Activated T-cell treated with anti-CD3 and anti-CD28 coated beads, Interleukin-2, amount 50 U/mL, for 72 hours (primary cell): ENCODE results near the gene COLEC12. TPM values are rescaled to one million over a fixed set of nuclear protein-coding genes. Genes with fewer than 3 reads are reported as not detected.

ENCODE experiments used
- ATAC-seq, 2 donors: fragments of 150-1000 bp; cut with Tn5 transposase; replicated peaks in 1 of 2; 2 replicates each; pipeline ENCODE4 v1.10.0; 2021; ENCODE audit warnings: moderate library complexity in 2 of 2, mild to moderate bottlenecking in 1 of 2
- DNase-seq, 2 donors: peaks; one replicate each; pipeline ENCODE4 v3.0.0; 2021 to 2022; ENCODE audit warnings: mixed read lengths in 1 of 2
- H3K27ac Mint-ChIP-seq: one replicate; pipeline ENCODE4 v1.8.0; 2022; ENCODE audit warnings: mild to moderate bottlenecking, moderate library complexity, mixed read lengths
- H3K27me3 Mint-ChIP-seq: one replicate; pipeline ENCODE4 v1.8.0; 2022; ENCODE audit warnings: low read depth, mixed read lengths
- H3K36me3 Mint-ChIP-seq, 2 donors: one replicate each; pipeline ENCODE4 v1.8.0; 2022; ENCODE audit warnings: mixed read lengths in 2 of 2, mild to moderate bottlenecking in 1 of 2; ENCODE audit not compliant: insufficient read depth in 2 of 2
- H3K4me1 Mint-ChIP-seq: one replicate; pipeline ENCODE4 v1.8.0; 2022; ENCODE audit warnings: low read depth, mixed read lengths
- H3K4me3 Mint-ChIP-seq, 2 donors: one replicate each; pipeline ENCODE4 v1.8.0; 2022; ENCODE audit warnings: mild to moderate bottlenecking in 2 of 2, mixed read lengths in 2 of 2, moderate library complexity in 2 of 2
- H3K9me3 Mint-ChIP-seq, 2 donors: one replicate each; pipeline ENCODE4 v1.8.0; 2022; ENCODE audit warnings: mixed read lengths in 2 of 2
- total RNA-seq, 2 donors: library from RNA; stranded (reverse); gene quantifications; one replicate each; pipeline ENCODE4 v1.2.3, GENCODE V29; 2022

COLEC12 gene
- total RNA-seq, 2 donors from 2014 or later, result 0.05 TPM; not detected in 1

GRCh38 chr18:459814-460593 is 40.5 kb downstream of the COLEC12 start:
- Mint-ChIP-seq H3K36me3 (peaks cover 0 to 3% of the 10 kb centered on the region in 2 donors), H3K4me3 (no peak overlapping the region), H3K27ac (no peak overlapping the region), H3K9me3 (peaks cover 3% of the 10 kb centered on the region in 2 donors), H3K4me1 (peaks cover 5% of the 10 kb centered on the region), H3K27me3 (peaks cover 17% of the 10 kb centered on the region)
- ATAC-seq, result no peak
- no peak for DNase-seq

GRCh38 chr18:457521-458412 is 42.7 kb downstream of the COLEC12 start:
- H3K9me3 Mint-ChIP-seq, result peaks cover 4 to 8% of the 10 kb centered on the region in 2 donors
- no peak overlapping the region for H3K27ac Mint-ChIP-seq
- H3K36me3 Mint-ChIP-seq, result peaks cover 2 to 3% of the 10 kb centered on the region in 2 donors
- H3K4me3 Mint-ChIP-seq, result no peak overlapping the region
- H3K4me1 Mint-ChIP-seq, result no peaks in the 10 kb centered on the region
- H3K27me3 Mint-ChIP-seq, result no peaks in the 10 kb centered on the region
- ATAC-seq, result no peak
- DNase-seq, result no peak

GRCh38 chr18:457140-457519 is 43.4 kb downstream of the COLEC12 start:
- no peaks in the 10 kb centered on the region for H3K4me1 Mint-ChIP-seq
- peaks cover 2 to 3% of the 10 kb centered on the region in 2 donors for H3K36me3 Mint-ChIP-seq
- no peak for ATAC-seq
- no peak for DNase-seq
- H3K27ac Mint-ChIP-seq, result no peak overlapping the region
- peaks cover 4 to 8% of the 10 kb centered on the region in 2 donors for H3K9me3 Mint-ChIP-seq
- H3K27me3 Mint-ChIP-seq, result no peaks in the 10 kb centered on the region
- H3K4me3 Mint-ChIP-seq, result no peak overlapping the region

- ATAC-seq (no peak), DNase-seq (no peak)
- peaks cover 4 to 8% of the 10 kb centered on the region in 2 donors for H3K9me3 Mint-ChIP-seq
- H3K4me1 Mint-ChIP-seq, result no peaks in the 10 kb centered on the region
- no peak overlapping the region for H3K27ac Mint-ChIP-seq
- H3K27me3 Mint-ChIP-seq, result no peaks in the 10 kb centered on the region
- no peak overlapping the region for H3K4me3 Mint-ChIP-seq
- H3K36me3 Mint-ChIP-seq, result peaks cover 1 to 2% of the 10 kb centered on the region in 2 donors
Measured at GRCh38 chr18:456361-457139, 44.0 kb downstream of the COLEC12 start.

GRCh38 chr18:453400-453799 is 47.1 kb downstream of the COLEC12 start:
- H3K27me3 Mint-ChIP-seq, result no peaks in the 10 kb centered on the region
- peaks cover 0 to 2% of the 10 kb centered on the region in 2 donors for H3K36me3 Mint-ChIP-seq
- ATAC-seq, result no peak

GRCh38 chr18:452816-453215 is 47.7 kb downstream of the COLEC12 start:
- H3K4me1 Mint-ChIP-seq, result no peaks in the 10 kb centered on the region
- H3K27ac Mint-ChIP-seq, result no peak overlapping the region
- ATAC-seq (no peak), DNase-seq (no peak)
- peaks cover under 1% of the 10 kb centered on the region for H3K27me3 Mint-ChIP-seq
- peaks cover 0 to 2% of the 10 kb centered on the region in 2 donors for H3K36me3 Mint-ChIP-seq
- H3K4me3 Mint-ChIP-seq, result no peak overlapping the region
- H3K9me3 Mint-ChIP-seq, result peaks cover 5 to 13% of the 10 kb centered on the region in 2 donors

More at GRCh38 chr18:453400-453799, 47.1 kb downstream of the COLEC12 start:
- H3K4me1 Mint-ChIP-seq, result no peaks in the 10 kb centered on the region
- no peak overlapping the region for H3K27ac Mint-ChIP-seq
- no peak overlapping the region for H3K4me3 Mint-ChIP-seq
- H3K9me3 Mint-ChIP-seq, result peaks cover 5 to 13% of the 10 kb centered on the region in 2 donors
- no peak for DNase-seq

- Mint-ChIP-seq H3K4me1 (no peaks in the 10 kb centered on the region), H3K4me3 (no peak overlapping the region), H3K27ac (no peak overlapping the region), H3K9me3 (peaks cover 4 to 12% of the 10 kb centered on the region in 2 donors), H3K36me3 (peaks cover 0 to 2% of the 10 kb centered on the region in 2 donors), H3K27me3 (peaks cover 11% of the 10 kb centered on the region)
- DNase-seq (no peak), ATAC-seq (no peak)
Measured at GRCh38 chr18:449374-449773, 51.1 kb downstream of the COLEC12 start.

GRCh38 chr18:448116-448790 is 52.2 kb downstream of the COLEC12 start:
- ATAC-seq, result no peak

GRCh38 chr18:446941-447560 is 53.5 kb downstream of the COLEC12 start:
- Mint-ChIP-seq H3K4me1 (no peaks in the 10 kb centered on the region), H3K27me3 (peaks cover 11% of the 10 kb centered on the region), H3K36me3 (no peaks in the 10 kb centered on the region), H3K27ac (no peak overlapping the region), H3K9me3 (peaks cover 4 to 9% of the 10 kb centered on the region in 2 donors), H3K4me3 (no peak overlapping the region)
- ATAC-seq (no peak), DNase-seq (no peak)

More at GRCh38 chr18:448116-448790, 52.2 kb downstream of the COLEC12 start:
- no peak for DNase-seq
- Mint-ChIP-seq H3K4me1 (no peaks in the 10 kb centered on the region), H3K9me3 (peaks cover 4 to 9% of the 10 kb centered on the region in 2 donors), H3K4me3 (no peak overlapping the region), H3K36me3 (no peaks in the 10 kb centered on the region), H3K27ac (no peak overlapping the region), H3K27me3 (peaks cover 11% of the 10 kb centered on the region)

GRCh38 chr18:445055-445454 is 55.4 kb downstream of the COLEC12 start:
- Mint-ChIP-seq H3K9me3 (no peaks in the 10 kb centered on the region), H3K4me1 (no peaks in the 10 kb centered on the region), H3K27ac (no peak overlapping the region), H3K27me3 (peaks cover 11% of the 10 kb centered on the region), H3K36me3 (no peaks in the 10 kb centered on the region), H3K4me3 (no peak overlapping the region)
- DNase-seq (no peak), ATAC-seq (no peak)

- no peak for DNase-seq
- ATAC-seq, result no peak
- no peaks in the 10 kb centered on the region for H3K9me3 Mint-ChIP-seq
- no peaks in the 10 kb centered on the region for H3K36me3 Mint-ChIP-seq
- no peak overlapping the region for H3K27ac Mint-ChIP-seq
- no peaks in the 10 kb centered on the region for H3K27me3 Mint-ChIP-seq
- H3K4me1 Mint-ChIP-seq, result no peaks in the 10 kb centered on the region
- no peak overlapping the region for H3K4me3 Mint-ChIP-seq
Measured at GRCh38 chr18:438571-438970, 61.9 kb downstream of the COLEC12 start.

- H3K27ac Mint-ChIP-seq, result no peak overlapping the region
Measured at GRCh38 chr18:435940-436339, 64.6 kb downstream of the COLEC12 start.

More at GRCh38 chr18:435940-436339, 64.6 kb downstream of the COLEC12 start:
- DNase-seq, result no peak
- H3K4me3 Mint-ChIP-seq, result no peak overlapping the region
- H3K36me3 Mint-ChIP-seq, result no peaks in the 10 kb centered on the region
- no peaks in the 10 kb centered on the region for H3K4me1 Mint-ChIP-seq
- H3K27me3 Mint-ChIP-seq, result no peaks in the 10 kb centered on the region
- H3K9me3 Mint-ChIP-seq, result no peaks in the 10 kb centered on the region
- ATAC-seq, result no peak
